Measurements from ENCODE around the gene NKD1. TPM values are rescaled to one million over a fixed set of nuclear protein-coding genes. Genes with fewer than 3 reads are reported as not detected.

NKD1 gene
- total RNA-seq, 6 experiments from 2014 or later: 0.69 to 2.6 (median 2.1) TPM

- TF ChIP-seq POLR2A (IDR thresholded peaks at IDR 0.05): no peak
- TF ChIP-seq, protein P1, sequence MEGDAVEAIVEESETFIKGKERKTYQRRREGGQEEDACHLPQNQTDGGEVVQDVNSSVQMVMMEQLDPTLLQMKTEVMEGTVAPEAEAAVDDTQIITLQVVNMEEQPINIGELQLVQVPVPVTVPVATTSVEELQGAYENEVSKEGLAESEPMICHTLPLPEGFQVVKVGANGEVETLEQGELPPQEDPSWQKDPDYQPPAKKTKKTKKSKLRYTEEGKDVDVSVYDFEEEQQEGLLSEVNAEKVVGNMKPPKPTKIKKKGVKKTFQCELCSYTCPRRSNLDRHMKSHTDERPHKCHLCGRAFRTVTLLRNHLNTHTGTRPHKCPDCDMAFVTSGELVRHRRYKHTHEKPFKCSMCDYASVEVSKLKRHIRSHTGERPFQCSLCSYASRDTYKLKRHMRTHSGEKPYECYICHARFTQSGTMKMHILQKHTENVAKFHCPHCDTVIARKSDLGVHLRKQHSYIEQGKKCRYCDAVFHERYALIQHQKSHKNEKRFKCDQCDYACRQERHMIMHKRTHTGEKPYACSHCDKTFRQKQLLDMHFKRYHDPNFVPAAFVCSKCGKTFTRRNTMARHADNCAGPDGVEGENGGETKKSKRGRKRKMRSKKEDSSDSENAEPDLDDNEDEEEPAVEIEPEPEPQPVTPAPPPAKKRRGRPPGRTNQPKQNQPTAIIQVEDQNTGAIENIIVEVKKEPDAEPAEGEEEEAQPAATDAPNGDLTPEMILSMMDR (IDR thresholded peaks at IDR 0.05): no peak
- H3K27me3 ChIP-seq: no peaks in the 10 kb centered on the region
- intact Hi-C loops (cut with DNase I): no loop called here
- H3K4me3 ChIP-seq: no peak overlapping the region
- no peak overlapping the region for H3K27ac ChIP-seq
- H3K9me3 ChIP-seq: no peaks in the 10 kb centered on the region
- peak in 1 of 3 donors; percentile 38 for DNase-seq
- no peak for ATAC-seq
- H3K36me3 ChIP-seq: no peaks in the 10 kb centered on the region
- H3K4me1 ChIP-seq: no peaks in the 10 kb centered on the region
- 73% methylated on average over 9 of the region's 14 CpGs for WGBS (ENCODE audit: insufficient coverage, low coverage, low lambda C conversion rate, missing lambda C conversion rate)
Observed at GRCh38 chr16:50602531-50603205, 54.5 kb downstream of the NKD1 start.

GRCh38 chr16:50603206-50604064 lies 55.2 kb downstream of the NKD1 start:
- intact Hi-C loops (cut with DNase I): no loop called here
- Histone ChIP-seq H3K27ac (no peak overlapping the region), H3K36me3 (no peaks in the 10 kb centered on the region), H3K4me3 (no peak overlapping the region), H3K27me3 (no peaks in the 10 kb centered on the region), H3K4me1 (no peaks in the 10 kb centered on the region), H3K9me3 (no peaks in the 10 kb centered on the region)
- 61% methylated on average over 3 of the region's 18 CpGs for WGBS (ENCODE audit: insufficient coverage, low coverage, low lambda C conversion rate, missing lambda C conversion rate)
- TF ChIP-seq, protein P1 (IDR thresholded peaks at IDR 0.05): no peak
- TF ChIP-seq POLR2A (IDR thresholded peaks at IDR 0.05): no peak
- ATAC-seq: peak in 1 of 4 donors; percentile 17
- DNase-seq: no peak

DNA sequence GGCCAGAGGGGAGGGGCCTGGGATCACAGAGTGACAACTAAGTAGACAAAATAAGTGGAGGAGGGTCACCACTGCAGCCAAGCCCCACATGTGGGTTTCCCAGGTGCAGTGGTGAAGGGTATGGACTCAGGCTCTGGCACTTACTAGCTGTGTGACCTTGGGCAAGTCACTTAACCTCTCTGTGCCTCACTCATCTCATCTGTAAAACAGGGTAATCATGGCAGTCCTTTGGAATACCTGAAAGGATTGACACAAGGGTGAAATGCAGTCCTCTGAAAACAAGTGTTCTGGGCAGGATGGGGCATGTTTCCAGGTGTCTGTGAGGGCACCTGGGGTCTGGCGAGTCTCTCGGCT lies 55.8 kb downstream of the NKD1 start:
- DNase-seq: no peak
- Histone ChIP-seq H3K9me3 (no peaks in the 10 kb centered on the region), H3K4me1 (no peaks in the 10 kb centered on the region), H3K4me3 (no peak overlapping the region), H3K27me3 (no peaks in the 10 kb centered on the region), H3K27ac (no peak overlapping the region), H3K36me3 (no peaks in the 10 kb centered on the region)
- intact Hi-C loops (cut with DNase I): no loop called here
- no peak for ATAC-seq
- no peak for TF ChIP-seq POLR2A (IDR thresholded peaks at IDR 0.05)
- TF ChIP-seq, protein P1 (IDR thresholded peaks at IDR 0.05): no peak
- WGBS (ENCODE audit: insufficient coverage, low coverage, low lambda C conversion rate, missing lambda C conversion rate): no CpG with 5 or more reads among the region's 2 CpGs

DNA sequence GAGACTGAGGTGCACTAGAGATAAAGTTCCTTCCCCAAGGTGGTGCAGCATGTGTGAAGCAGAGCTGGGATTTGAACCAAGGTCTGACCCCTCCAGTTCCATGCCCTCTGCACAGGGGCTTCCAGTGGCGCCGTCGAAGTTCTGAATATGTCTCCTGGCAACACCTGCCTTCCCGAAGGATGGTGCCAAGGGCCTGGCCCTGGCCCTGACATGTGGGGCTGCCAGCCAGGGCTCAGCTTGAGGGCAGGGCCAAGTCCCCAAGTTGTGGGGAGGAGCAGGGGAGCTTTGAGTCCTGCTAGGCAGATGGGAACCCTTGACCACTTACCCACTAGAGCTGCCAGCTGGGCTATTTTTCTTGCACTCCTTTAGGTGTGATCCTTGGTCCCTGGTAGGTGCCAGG lies 56.4 kb downstream of the NKD1 start:
- no peaks in the 10 kb centered on the region for H3K36me3 ChIP-seq
- DNase-seq (no peak), ATAC-seq (no peak)
- no peaks in the 10 kb centered on the region for H3K27me3 ChIP-seq
- intact Hi-C loops (cut with DNase I): no loop called here
- TF ChIP-seq, protein P1 (IDR thresholded peaks at IDR 0.05): no peak
- no peak for TF ChIP-seq POLR2A (IDR thresholded peaks at IDR 0.05)
- H3K4me1 ChIP-seq: no peaks in the 10 kb centered on the region
- no peak overlapping the region for H3K4me3 ChIP-seq
- no peak overlapping the region for H3K27ac ChIP-seq
- H3K9me3 ChIP-seq: no peaks in the 10 kb centered on the region
- 33% methylated on average over 1 of the region's 4 CpGs for WGBS (ENCODE audit: insufficient coverage, low coverage, low lambda C conversion rate, missing lambda C conversion rate)
